IMR-90 (cell line): ENCODE results near the gene TRIML2. TPM values are rescaled to one million over a fixed set of nuclear protein-coding genes. Genes with fewer than 3 reads are reported as not detected.

Experiments used
- ATAC-seq: fragments of 200-7000 bp; cut with Tn5 transposase; 2 replicates; pipeline ENCODE4 v1.9.1; 2020; ENCODE audit warnings: low read depth, mild to moderate bottlenecking, moderate library complexity
- BruUV-seq: library from RNA; stranded (reverse); fragments of 400-500 nt; replicated peaks from 2 replicates; lab custom pipeline; 2021; lab: Mats Ljungman, UMichigan
- CTCF ChIA-PET: fragments of 300-600 bp; formaldehyde crosslinking; extraction: SDS; loops from one replicate; lab custom pipeline; 2021; ENCODE audit warnings: antibody characterized with exemption; lab: Yijun Ruan, JAX
- POLR2A ChIA-PET: fragments of 300-600 bp; sonication (Branson Sonifier 250); formaldehyde crosslinking; loops from one replicate; lab custom pipeline; 2022; ENCODE audit warnings: antibody characterized with exemption; ENCODE audit not compliant: unreplicated experiment; lab: Charles Lee
- DNase-seq: peaks from one replicate; pipeline ENCODE4 v3.0.0; 2013
- H2AFZ ChIP-seq: replicated peaks from 2 replicates; pipeline ENCODE3; 2013; ENCODE audit warnings: low read length, mild to moderate bottlenecking; ENCODE audit not compliant: poor library complexity
- H2AK5ac ChIP-seq: 2 replicates; pipeline ENCODE4 v1.6.1; 2013; ENCODE audit warnings: low read depth, low read length, inconsistent platforms
- H2AK9ac ChIP-seq: replicated peaks from 2 replicates; pipeline ENCODE3; 2013; ENCODE audit warnings: mild to moderate bottlenecking, low read depth, low read length, moderate library complexity; ENCODE audit not compliant: poor library complexity
- H2BK120ac ChIP-seq: 2 replicates; pipeline ENCODE4 v1.6.1; 2013; ENCODE audit warnings: low read depth, low read length, inconsistent platforms
- H2BK15ac ChIP-seq: 3 replicates; pipeline ENCODE4 v1.6.1; 2013; ENCODE audit warnings: low read depth, low read length, inconsistent platforms
- H2BK20ac ChIP-seq: 2 replicates; pipeline ENCODE4 v1.6.1; 2013; ENCODE audit warnings: low read depth, mild to moderate bottlenecking, inconsistent platforms, low read length, moderate library complexity
- H2BK5ac ChIP-seq: 2 replicates; pipeline ENCODE4 v1.6.1; 2013; ENCODE audit warnings: mild to moderate bottlenecking, low read depth, low read length, inconsistent platforms; ENCODE audit not compliant: poor library complexity, severe bottlenecking
- H3K14ac ChIP-seq: replicated peaks from 2 replicates; pipeline ENCODE4 v1.6.1; 2013; ENCODE audit warnings: low read depth, low read length, inconsistent platforms
- H3K18ac ChIP-seq: 2 replicates; pipeline ENCODE4 v1.6.1; 2013; ENCODE audit warnings: low read depth, low read length, control low read depth
- H3K23ac ChIP-seq: 2 replicates; pipeline ENCODE4 v1.6.1; 2013; ENCODE audit warnings: low read depth, low read length, inconsistent platforms
- H3K27ac ChIP-seq: 2 replicates; pipeline ENCODE4 v1.5.1; 2013; ENCODE audit warnings: mild to moderate bottlenecking, control low read depth, low read length; ENCODE audit not compliant: insufficient read depth
- H3K27me3 ChIP-seq: 2 replicates; pipeline ENCODE4 v1.6.1; 2013; ENCODE audit warnings: low read length; ENCODE audit not compliant: control insufficient read depth, insufficient read depth
- H3K36me3 ChIP-seq: 2 replicates; pipeline ENCODE4 v1.6.1; 2013; ENCODE audit warnings: low read length, mixed read lengths; ENCODE audit not compliant: control insufficient read depth, insufficient read depth
- H3K4ac ChIP-seq: 2 replicates; pipeline ENCODE4 v1.6.1; 2013; ENCODE audit warnings: low read depth, low read length, inconsistent platforms
- H3K4me1 ChIP-seq: 2 replicates; pipeline ENCODE4 v1.6.1; 2013; ENCODE audit warnings: low read length, mixed read lengths; ENCODE audit not compliant: control insufficient read depth, insufficient read depth
- H3K4me2 ChIP-seq: 2 replicates; pipeline ENCODE4 v1.6.1; 2013; ENCODE audit warnings: low read depth, mild to moderate bottlenecking, control low read depth, low read length, moderate library complexity
- H3K4me3 ChIP-seq: 2 replicates; pipeline ENCODE4 v1.5.1; 2013; ENCODE audit warnings: low read depth, mild to moderate bottlenecking, control low read depth, low read length, moderate library complexity; ENCODE audit not compliant: insufficient read depth
- H3K56ac ChIP-seq: 2 replicates; pipeline ENCODE4 v1.6.1; 2013; ENCODE audit warnings: low read length, inconsistent platforms; ENCODE audit not compliant: insufficient read depth; ENCODE audit errors: extremely low read depth
- H3K79me1 ChIP-seq, 2 experiments: 2 replicates each; pipeline ENCODE4 v1.6.1; 2013; ENCODE audit warnings: low read length in 2 of 2, inconsistent platforms in 1 of 2, low read depth in 1 of 2
- H3K9ac ChIP-seq: 2 replicates; pipeline ENCODE4 v1.6.1; 2013; ENCODE audit warnings: low read depth, low read length, control low read depth
- H3K9me1 ChIP-seq: 2 replicates; pipeline ENCODE4 v1.6.1; 2013; ENCODE audit warnings: low read length, inconsistent platforms; ENCODE audit not compliant: insufficient read depth
- H3K9me3 ChIP-seq: 2 replicates; pipeline ENCODE4 v1.6.1; 2013; ENCODE audit warnings: low read length; ENCODE audit not compliant: control insufficient read depth, insufficient read depth
- H4K20me1 ChIP-seq: 2 replicates; pipeline ENCODE4 v1.6.1; 2013; ENCODE audit warnings: low read length, inconsistent platforms; ENCODE audit not compliant: insufficient read depth
- H4K5ac ChIP-seq: 2 replicates; pipeline ENCODE4 v1.6.1; 2013; ENCODE audit warnings: mild to moderate bottlenecking, low read depth, low read length, control low read depth
- H4K8ac ChIP-seq, 2 experiments: 2 replicates each; pipeline ENCODE4 v1.6.1; 2013; ENCODE audit warnings: low read depth in 2 of 2, low read length in 2 of 2, control low read depth in 1 of 2, inconsistent platforms in 1 of 2
- H4K91ac ChIP-seq: 2 replicates; pipeline ENCODE4 v1.6.1; 2013; ENCODE audit warnings: low read depth, low read length, inconsistent platforms; ENCODE audit not compliant: insufficient read depth
- BHLHE40 ChIP-seq: fragments of 150-350 bp; IDR thresholded peaks from 2 replicates; pipeline ENCODE4 v1.6.1; 2016; ENCODE audit warnings: mild to moderate bottlenecking, low read depth, low read length
- CEBPB ChIP-seq: IDR thresholded peaks from 2 replicates; pipeline ENCODE4 v1.6.1; 2012; ENCODE audit warnings: low read depth, low read length, improper control_type of control experiment
- CHD1 ChIP-seq: IDR thresholded peaks from 2 replicates; pipeline ENCODE4 v1.6.1; 2012; ENCODE audit warnings: low read depth, low read length, improper control_type of control experiment
- FOS ChIP-seq: fragments of 150-350 bp; IDR thresholded peaks from 2 replicates; pipeline ENCODE4 v1.6.1; 2016; ENCODE audit warnings: low read depth, low read length
- MAFK ChIP-seq: IDR thresholded peaks from 2 replicates; pipeline ENCODE4 v1.6.1; 2012; ENCODE audit warnings: low read depth, low read length, improper control_type of control experiment
- MAZ ChIP-seq: IDR thresholded peaks from 2 replicates; pipeline ENCODE4 v1.6.1; 2012; ENCODE audit warnings: low read depth, mild to moderate bottlenecking, low read length, improper control_type of control experiment, moderate library complexity, borderline replicate concordance
- MXI1 ChIP-seq: IDR thresholded peaks from 2 replicates; pipeline ENCODE4 v1.6.1; 2012; ENCODE audit warnings: low read depth, mild to moderate bottlenecking, low read length, moderate library complexity, borderline replicate concordance
- NFE2L2 ChIP-seq: fragments of 150-350 bp; IDR thresholded peaks from 2 replicates; pipeline ENCODE4 v1.6.1; 2016; ENCODE audit warnings: low read depth, mild to moderate bottlenecking, low read length
- POLR2A ChIP-seq: IDR thresholded peaks from 2 replicates; pipeline ENCODE4 v1.6.1; 2012; ENCODE audit warnings: mild to moderate bottlenecking, low read depth, low read length
- RAD21 ChIP-seq: IDR thresholded peaks from 2 replicates; pipeline ENCODE4 v1.6.1; 2012; ENCODE audit warnings: low read length, improper control_type of control experiment
- RCOR1 ChIP-seq: IDR thresholded peaks from 2 replicates; pipeline ENCODE4 v1.6.1; 2012; ENCODE audit warnings: mild to moderate bottlenecking, low read length, improper control_type of control experiment; ENCODE audit not compliant: insufficient replicate concordance
- RFX5 ChIP-seq: IDR thresholded peaks from 2 replicates; pipeline ENCODE4 v1.8.0; 2012; ENCODE audit warnings: low read depth, mild to moderate bottlenecking, low read length, moderate library complexity
- WGBS, 2 experiments: methylation state at CpG; one replicate each; pipeline versions ENCODE4 v1.1.5 to v1.1.7; 2013; ENCODE audit warnings: missing lambda C conversion rate in 2 of 2; ENCODE audit not compliant: insufficient read length in 1 of 2; ENCODE audit errors: extremely low coverage in 2 of 2; 5-methylcytosine and 5-hydroxymethylcytosine counted together
- dilution Hi-C: fragments of 300-500 bp; cut with HindIII; formaldehyde crosslinking; loops from one replicate; pipeline ENCODE4 v1.14.3; 2018; ENCODE audit warnings: low sequenced_read_pairs; ENCODE audit not compliant: unreplicated experiment
- in situ Hi-C: fragments of 300-500 bp; cut with MboI; formaldehyde crosslinking; loops from 3 replicates; pipeline ENCODE4 v1.14.3; 2019; ENCODE audit warnings: low sequenced_read_pairs, inconsistent platforms, mixed read lengths
- intact Hi-C: fragments of 100-400 bp; cut with micrococcal nuclease; formaldehyde crosslinking; loops from 2 replicates; pipeline ENCODE4 v1.10.0; 2022
- polyA plus RNA-seq, 3 experiments: library from polyadenylated mRNA; depleted of rRNA; stranded (reverse); fragments of >200 nt; gene quantifications; 2 replicates each; pipeline ENCODE4 v1.2.3, GENCODE V29; 2012; ENCODE audit warnings: low replicate concordance in 1 of 3
- total RNA-seq: library from RNA; depleted of rRNA; stranded (reverse); fragments of >200 nt; gene quantifications from 2 replicates; pipeline ENCODE4 v1.2.3, GENCODE V29; 2012
- TF ChIP-seq, protein P1 (sequence below): fragments of 150-350 bp; IDR thresholded peaks from 2 replicates; pipeline ENCODE4 v1.6.1; 2016; ENCODE audit warnings: low read depth, mild to moderate bottlenecking, low read length, moderate library complexity, borderline replicate concordance
- TF ChIP-seq, protein P2 (sequence below): conservative IDR thresholded peaks from 2 replicates; pipeline ENCODE4 v1.5.1; 2012; ENCODE audit warnings: mild to moderate bottlenecking, low read depth, low read length, improper control_type of control experiment
- TF ChIP-seq, protein P3 (sequence below): fragments of 150-350 bp; IDR thresholded peaks from 2 replicates; pipeline ENCODE4 v1.6.1; 2017; ENCODE audit warnings: mild to moderate bottlenecking, antibody characterized with exemption, low read length, low read depth

TRIML2 gene
- total and polyA plus RNA-seq, 2 of the 4 experiments (the other 2 are of a cell fraction): 0.18 to 0.21 TPM

DNA sequence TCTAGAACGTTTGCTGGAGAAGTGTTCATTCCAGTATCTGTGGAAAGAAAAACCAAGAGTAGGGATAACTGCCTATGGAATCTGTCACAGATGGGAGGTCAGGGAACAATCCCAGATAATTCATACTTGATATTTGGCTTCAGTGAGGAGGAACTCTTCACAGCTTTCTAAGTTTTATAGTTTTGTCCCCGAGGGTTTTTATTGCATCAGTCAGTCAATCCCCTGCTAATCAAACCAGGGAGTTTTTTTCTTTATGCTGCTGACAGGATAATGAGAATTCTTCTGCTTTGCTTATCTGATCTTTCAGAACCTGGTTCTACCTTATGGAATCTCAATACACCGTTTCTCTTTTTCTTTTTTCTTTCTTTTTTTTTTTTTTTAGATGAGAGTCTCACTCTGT, 633 bp upstream of the TRIML2 start:
- H3K23ac ChIP-seq: no peak overlapping the region
- peaks cover 5% of the 10 kb centered on the region; the same call in 1 of the 2 replicates for H3K9me1 ChIP-seq
- no peak overlapping the region for H2BK15ac ChIP-seq
- DNase-seq (no peak), ATAC-seq (no peak)
- H2BK20ac ChIP-seq: peak overlapping the region; percentile 4; the same call in 1 of the 2 replicates
- CTCF ChIA-PET: no interaction called here
- peaks cover 6% of the 10 kb centered on the region; the same call in 1 of the 2 replicates for H3K4me1 ChIP-seq
- no peak overlapping the region for H2AK9ac ChIP-seq
- no peaks in the 10 kb centered on the region for H3K79me1 ChIP-seq
- in situ Hi-C loops (no loop called here), intact Hi-C loops (no loop called here), dilution Hi-C loops (no loop called here)
- H2BK120ac ChIP-seq: no peak overlapping the region
- H2BK5ac ChIP-seq: no peak overlapping the region
- H4K20me1 ChIP-seq: no peaks in the 10 kb centered on the region
- H3K14ac ChIP-seq: no peak overlapping the region
- peaks cover 2% of the 10 kb centered on the region; the same call in 1 of the 2 replicates for H3K9me3 ChIP-seq
- H4K8ac ChIP-seq: no peak overlapping the region
- no peaks in the 10 kb centered on the region for H3K27me3 ChIP-seq
- TF ChIP-seq NFE2L2: no peak
- no peak for TF ChIP-seq CHD1
- TF ChIP-seq POLR2A: no peak
- TF ChIP-seq, protein P1, sequence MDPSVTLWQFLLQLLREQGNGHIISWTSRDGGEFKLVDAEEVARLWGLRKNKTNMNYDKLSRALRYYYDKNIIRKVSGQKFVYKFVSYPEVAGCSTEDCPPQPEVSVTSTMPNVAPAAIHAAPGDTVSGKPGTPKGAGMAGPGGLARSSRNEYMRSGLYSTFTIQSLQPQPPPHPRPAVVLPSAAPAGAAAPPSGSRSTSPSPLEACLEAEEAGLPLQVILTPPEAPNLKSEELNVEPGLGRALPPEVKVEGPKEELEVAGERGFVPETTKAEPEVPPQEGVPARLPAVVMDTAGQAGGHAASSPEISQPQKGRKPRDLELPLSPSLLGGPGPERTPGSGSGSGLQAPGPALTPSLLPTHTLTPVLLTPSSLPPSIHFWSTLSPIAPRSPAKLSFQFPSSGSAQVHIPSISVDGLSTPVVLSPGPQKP: no peak
- TF ChIP-seq, protein P2, sequence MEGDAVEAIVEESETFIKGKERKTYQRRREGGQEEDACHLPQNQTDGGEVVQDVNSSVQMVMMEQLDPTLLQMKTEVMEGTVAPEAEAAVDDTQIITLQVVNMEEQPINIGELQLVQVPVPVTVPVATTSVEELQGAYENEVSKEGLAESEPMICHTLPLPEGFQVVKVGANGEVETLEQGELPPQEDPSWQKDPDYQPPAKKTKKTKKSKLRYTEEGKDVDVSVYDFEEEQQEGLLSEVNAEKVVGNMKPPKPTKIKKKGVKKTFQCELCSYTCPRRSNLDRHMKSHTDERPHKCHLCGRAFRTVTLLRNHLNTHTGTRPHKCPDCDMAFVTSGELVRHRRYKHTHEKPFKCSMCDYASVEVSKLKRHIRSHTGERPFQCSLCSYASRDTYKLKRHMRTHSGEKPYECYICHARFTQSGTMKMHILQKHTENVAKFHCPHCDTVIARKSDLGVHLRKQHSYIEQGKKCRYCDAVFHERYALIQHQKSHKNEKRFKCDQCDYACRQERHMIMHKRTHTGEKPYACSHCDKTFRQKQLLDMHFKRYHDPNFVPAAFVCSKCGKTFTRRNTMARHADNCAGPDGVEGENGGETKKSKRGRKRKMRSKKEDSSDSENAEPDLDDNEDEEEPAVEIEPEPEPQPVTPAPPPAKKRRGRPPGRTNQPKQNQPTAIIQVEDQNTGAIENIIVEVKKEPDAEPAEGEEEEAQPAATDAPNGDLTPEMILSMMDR: no peak
- TF ChIP-seq, protein P3, sequence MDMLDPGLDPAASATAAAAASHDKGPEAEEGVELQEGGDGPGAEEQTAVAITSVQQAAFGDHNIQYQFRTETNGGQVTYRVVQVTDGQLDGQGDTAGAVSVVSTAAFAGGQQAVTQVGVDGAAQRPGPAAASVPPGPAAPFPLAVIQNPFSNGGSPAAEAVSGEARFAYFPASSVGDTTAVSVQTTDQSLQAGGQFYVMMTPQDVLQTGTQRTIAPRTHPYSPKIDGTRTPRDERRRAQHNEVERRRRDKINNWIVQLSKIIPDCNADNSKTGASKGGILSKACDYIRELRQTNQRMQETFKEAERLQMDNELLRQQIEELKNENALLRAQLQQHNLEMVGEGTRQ: no peak
- no peak for TF ChIP-seq RCOR1
- no peak for TF ChIP-seq RAD21
- TF ChIP-seq RFX5: no peak
- no peak for TF ChIP-seq CEBPB
- TF ChIP-seq MAZ: no peak
- no peak for TF ChIP-seq BHLHE40
- TF ChIP-seq FOS: no peak
- TF ChIP-seq MXI1: no peak
- TF ChIP-seq MAFK: no peak
- WGBS, 2 experiments: 40% methylated on average over 1 of the region's 3 CpGs; no CpG with 5 or more reads in 1 of the 2 experiments
- H3K56ac ChIP-seq: no peak overlapping the region
- H3K4ac ChIP-seq: no peak overlapping the region
- H4K91ac ChIP-seq: no peak overlapping the region
- no TSS peak for BruUV-seq
- H3K18ac ChIP-seq: no peak overlapping the region
- H3K4me3 ChIP-seq: no peak overlapping the region
- no peak overlapping the region for H3K27ac ChIP-seq
- H2AK5ac ChIP-seq: no peak overlapping the region
- H3K36me3 ChIP-seq: no peaks in the 10 kb centered on the region
- no peak overlapping the region for H3K4me2 ChIP-seq
- H3K9ac ChIP-seq: no peak overlapping the region
- POLR2A ChIA-PET: no interaction called here
- H4K5ac ChIP-seq: no peak overlapping the region
- no peak overlapping the region for H2AFZ ChIP-seq
